H9 (cell line): ENCODE results near the gene ARG1. TPM values are rescaled to one million over a fixed set of nuclear protein-coding genes. Genes with fewer than 3 reads are reported as not detected.

ENCODE experiments used
- DNase-seq: peaks from one replicate; pipeline ENCODE4 v3.0.0-alpha.2; 2017
- H2AFZ ChIP-seq: one replicate; pipeline ENCODE4 v1.6.1; 2013; ENCODE audit warnings: mild to moderate bottlenecking, low read length, control low read depth, moderate library complexity
- H2AK5ac ChIP-seq: 2 replicates; pipeline ENCODE4 v1.6.1; 2013; ENCODE audit warnings: low read length, control low read depth, mixed read lengths; ENCODE audit not compliant: insufficient read length
- H2BK120ac ChIP-seq: one replicate; pipeline ENCODE4 v1.6.1; 2013; ENCODE audit warnings: low read depth, mild to moderate bottlenecking, low read length, control low read depth, inconsistent platforms; ENCODE audit not compliant: poor library complexity, severe bottlenecking
- H2BK12ac ChIP-seq: 2 replicates; pipeline ENCODE4 v1.6.1; 2013; ENCODE audit warnings: low read length, control low read depth, mixed read lengths, low read depth; ENCODE audit not compliant: insufficient read length
- H2BK15ac ChIP-seq: 2 replicates; pipeline ENCODE4 v1.6.1; 2013; ENCODE audit warnings: low read depth, low read length, control low read depth
- H2BK20ac ChIP-seq: one replicate; pipeline ENCODE4 v1.6.1; 2013; ENCODE audit warnings: low read depth, mild to moderate bottlenecking, low read length, control low read depth, inconsistent platforms; ENCODE audit not compliant: poor library complexity, severe bottlenecking
- H2BK5ac ChIP-seq: 2 replicates; pipeline ENCODE4 v1.6.1; 2013; ENCODE audit warnings: low read length, control low read depth, mixed read lengths; ENCODE audit not compliant: insufficient read length
- H3K14ac ChIP-seq: 2 replicates; pipeline ENCODE4 v1.6.1; 2013; ENCODE audit warnings: low read length, control low read depth; ENCODE audit not compliant: insufficient read depth
- H3K18ac ChIP-seq: 2 replicates; pipeline ENCODE4 v1.6.1; 2013; ENCODE audit warnings: low read depth, mild to moderate bottlenecking, mixed read lengths, low read length, control low read depth; ENCODE audit not compliant: insufficient read length
- H3K23ac ChIP-seq: 2 replicates; pipeline ENCODE4 v1.6.1; 2013; ENCODE audit warnings: low read length, control low read depth, mixed read lengths, low read depth; ENCODE audit not compliant: insufficient read length
- H3K23me2 ChIP-seq: 2 replicates; pipeline ENCODE4 v1.6.1; 2013; ENCODE audit warnings: low read depth, mild to moderate bottlenecking, mixed read lengths, low read length, control low read depth; ENCODE audit not compliant: insufficient read length, poor library complexity, severe bottlenecking
- H3K27ac ChIP-seq: 2 replicates; pipeline ENCODE4 v1.5.1; 2013; ENCODE audit warnings: low read length, control low read depth, mixed read lengths, low read depth; ENCODE audit not compliant: insufficient read length
- H3K27me3 ChIP-seq: 2 replicates; pipeline ENCODE4 v1.6.1; 2013; ENCODE audit warnings: low read length, control low read depth, inconsistent platforms; ENCODE audit not compliant: insufficient read depth
- H3K4ac ChIP-seq: 2 replicates; pipeline ENCODE4 v1.6.1; 2013; ENCODE audit warnings: low read depth, mild to moderate bottlenecking, control low read depth, inconsistent platforms, low read length, moderate library complexity
- H3K4me1 ChIP-seq: 2 replicates; pipeline ENCODE4 v1.6.1; 2013; ENCODE audit warnings: low read length, control low read depth, inconsistent platforms; ENCODE audit not compliant: insufficient read depth
- H3K4me2 ChIP-seq: 2 replicates; pipeline ENCODE4 v1.6.1; 2013; ENCODE audit warnings: low read length, control low read depth, mixed read lengths; ENCODE audit not compliant: insufficient read length, insufficient read depth
- H3K56ac ChIP-seq: 2 replicates; pipeline ENCODE4 v1.6.1; 2013; ENCODE audit warnings: low read depth, mild to moderate bottlenecking, mixed read lengths, low read length, control low read depth; ENCODE audit not compliant: insufficient read length
- H3K79me1 ChIP-seq: 2 replicates; pipeline ENCODE4 v1.6.1; 2013; ENCODE audit warnings: low read depth, mild to moderate bottlenecking, moderate library complexity, low read length, control low read depth, inconsistent platforms; ENCODE audit not compliant: insufficient read depth, poor library complexity, severe bottlenecking
- H3K79me2 ChIP-seq: 2 replicates; pipeline ENCODE4 v1.6.1; 2013; ENCODE audit warnings: low read length, control low read depth, inconsistent platforms; ENCODE audit not compliant: insufficient read depth
- H3K9ac ChIP-seq: 2 replicates; pipeline ENCODE4 v1.6.1; 2013; ENCODE audit warnings: low read length, control low read depth, mixed read lengths; ENCODE audit not compliant: insufficient read length; ENCODE audit errors: extremely low read depth
- H3K9me3 ChIP-seq: one replicate; pipeline ENCODE4 v1.6.1; 2013; ENCODE audit warnings: low read depth, low read length, inconsistent platforms; ENCODE audit not compliant: control insufficient read depth
- H3T11ph ChIP-seq: one replicate; pipeline ENCODE4 v1.6.1; 2013; ENCODE audit warnings: mild to moderate bottlenecking, low read length, control low read depth, inconsistent platforms
- H4K20me1 ChIP-seq: one replicate; pipeline ENCODE4 v1.6.1; 2013; ENCODE audit not compliant: control insufficient read depth, insufficient read length, insufficient read depth
- H4K5ac ChIP-seq: 2 replicates; pipeline ENCODE4 v1.6.1; 2013; ENCODE audit warnings: low read depth, mild to moderate bottlenecking, mixed read lengths, low read length, control low read depth; ENCODE audit not compliant: insufficient read length
- H4K8ac ChIP-seq: replicated peaks from 2 replicates; pipeline ENCODE4 v1.6.1; 2013; ENCODE audit warnings: low read length, control low read depth, mixed read lengths, low read depth; ENCODE audit not compliant: insufficient read length
- H4K91ac ChIP-seq: 2 replicates; pipeline ENCODE4 v1.6.1; 2013; ENCODE audit warnings: low read depth, mild to moderate bottlenecking, moderate library complexity, mixed read lengths, low read length, control low read depth; ENCODE audit not compliant: insufficient read length
- H3K27ac Mint-ChIP-seq, 3 experiments: 2 replicates in 2 of 3; 3 replicates in 1 of 3; pipeline ENCODE4 v1.8.0; 2020 to 2021; ENCODE audit warnings: mixed read lengths in 3 of 3, mild to moderate bottlenecking in 1 of 3, moderate library complexity in 1 of 3
- H3K27me3 Mint-ChIP-seq: 2 replicates; pipeline ENCODE4 v1.8.0; 2021; ENCODE audit warnings: low read depth, mild to moderate bottlenecking, moderate library complexity, mixed read lengths
- H3K36me3 Mint-ChIP-seq, 3 experiments: 2 replicates in 2 of 3; 3 replicates in 1 of 3; pipeline ENCODE4 v1.8.0; 2020 to 2021; ENCODE audit warnings: low read depth in 3 of 3, mixed read lengths in 3 of 3; ENCODE audit not compliant: insufficient read depth in 1 of 3
- H3K4me1 Mint-ChIP-seq, 2 experiments: 2 replicates each; pipeline ENCODE4 v1.8.0; 2020; ENCODE audit warnings: mixed read lengths in 2 of 2
- H3K4me3 Mint-ChIP-seq, 2 experiments: 2 replicates in 1 of 2; 3 replicates in 1 of 2; pipeline ENCODE4 v1.8.0; 2020 to 2021; ENCODE audit warnings: mild to moderate bottlenecking in 2 of 2, mixed read lengths in 2 of 2, moderate library complexity in 1 of 2
- H3K9me3 Mint-ChIP-seq, 2 experiments: 2 replicates in 1 of 2; 3 replicates in 1 of 2; pipeline ENCODE4 v1.8.0; 2020; ENCODE audit warnings: mild to moderate bottlenecking in 2 of 2, mixed read lengths in 2 of 2, moderate library complexity in 1 of 2
- whole genome bisulfite sequencing: extraction: QIAGEN DNeasy Blood & Tissue Kit; methylation state at CpG from one replicate; pipeline ENCODE4 v1.1.7; 2013; ENCODE audit warnings: missing lambda C conversion rate, low lambda C conversion rate, mixed read lengths; ENCODE audit not compliant: insufficient read length; ENCODE audit errors: extremely low coverage; 5-methylcytosine and 5-hydroxymethylcytosine counted together
- total RNA-seq: library from RNA; stranded (reverse); gene quantifications from 2 replicates; pipeline ENCODE4 v1.2.1, GENCODE V29; 2021
- TF ChIP-seq, protein P1 (sequence below): fragments of 200-600 bp; sonication (generic); conservative IDR thresholded peaks from 3 replicates; pipeline ENCODE4 v1.8.0; 2021; ENCODE audit warnings: antibody characterized with exemption, mild to moderate bottlenecking

The ARG1 gene
- total RNA-seq, 1 experiment from 2014 or later, result not detected

DNA sequence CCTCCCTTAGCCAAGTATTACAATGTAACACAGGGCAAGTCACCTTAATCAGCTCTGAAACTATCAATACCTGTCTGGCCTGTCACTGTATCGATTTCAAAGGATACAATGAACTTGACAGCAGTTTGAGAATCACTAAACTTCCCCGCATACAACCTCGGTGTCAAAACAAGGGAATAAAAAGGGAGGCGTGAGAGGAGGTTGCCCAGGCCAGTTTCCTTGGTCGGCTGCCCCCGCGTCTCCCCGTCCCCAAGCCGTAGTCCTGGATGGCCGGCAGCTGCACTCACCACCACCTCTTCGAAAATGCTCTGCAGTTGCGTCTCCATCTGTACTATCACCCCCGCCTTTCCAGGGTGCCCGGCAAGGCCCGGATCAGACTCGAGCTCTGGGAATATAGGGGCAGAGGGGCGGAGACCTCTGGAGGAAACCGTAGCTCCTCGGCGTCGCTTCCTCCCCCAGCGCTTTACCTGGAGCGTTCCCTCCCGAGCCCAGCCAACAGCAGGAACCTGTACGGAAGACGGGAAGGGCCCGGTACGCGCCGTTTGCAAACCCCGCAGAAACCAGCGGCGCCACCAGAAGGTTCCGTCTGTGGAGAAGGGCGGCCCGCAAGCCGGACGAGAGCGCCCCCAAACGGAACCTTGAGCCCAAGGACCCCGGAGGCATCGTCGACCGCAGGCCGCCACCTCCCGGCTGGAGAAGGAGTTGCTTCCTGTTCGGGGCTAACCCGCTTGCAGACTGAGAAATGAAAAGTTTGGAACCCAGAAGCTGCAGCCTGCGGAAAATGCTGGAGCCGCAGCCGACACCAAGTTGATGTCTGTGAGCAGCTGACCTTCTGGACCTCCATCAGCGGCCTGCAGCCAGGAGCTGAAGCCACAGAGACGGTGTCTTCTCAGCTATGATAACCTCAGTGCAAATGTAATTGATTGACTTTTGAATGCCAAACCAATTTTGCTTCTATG, 55.0 kb downstream of the ARG1 start, which contains the start of gene MED23:
Gene MED23 (minus strand): TSS at position 519 of the 959 bp plus-strand sequence. CDS start 193 bp downstream, at position 326.
- Mint-ChIP-seq H3K4me1 (peaks cover 10 to 12% of the 10 kb centered on the region in 2 experiments), H3K4me3 (peak within 1 kb of the TSS; percentile 98 to 99), H3K27ac (peak within 1 kb of the TSS; percentile 99), H3K9me3 (no peaks in the 10 kb centered on the region), H3K27me3 (no peaks in the 10 kb centered on the region), H3K36me3 (peaks cover 0 to 13% (median 12%) of the 10 kb centered on the region in 3 experiments; a peak in 4 of 7 replicates)
- H2BK20ac ChIP-seq, result no peak within 1 kb of the TSS
- no peak within 1 kb of the TSS for H3K4ac ChIP-seq
- TF ChIP-seq, protein P1, sequence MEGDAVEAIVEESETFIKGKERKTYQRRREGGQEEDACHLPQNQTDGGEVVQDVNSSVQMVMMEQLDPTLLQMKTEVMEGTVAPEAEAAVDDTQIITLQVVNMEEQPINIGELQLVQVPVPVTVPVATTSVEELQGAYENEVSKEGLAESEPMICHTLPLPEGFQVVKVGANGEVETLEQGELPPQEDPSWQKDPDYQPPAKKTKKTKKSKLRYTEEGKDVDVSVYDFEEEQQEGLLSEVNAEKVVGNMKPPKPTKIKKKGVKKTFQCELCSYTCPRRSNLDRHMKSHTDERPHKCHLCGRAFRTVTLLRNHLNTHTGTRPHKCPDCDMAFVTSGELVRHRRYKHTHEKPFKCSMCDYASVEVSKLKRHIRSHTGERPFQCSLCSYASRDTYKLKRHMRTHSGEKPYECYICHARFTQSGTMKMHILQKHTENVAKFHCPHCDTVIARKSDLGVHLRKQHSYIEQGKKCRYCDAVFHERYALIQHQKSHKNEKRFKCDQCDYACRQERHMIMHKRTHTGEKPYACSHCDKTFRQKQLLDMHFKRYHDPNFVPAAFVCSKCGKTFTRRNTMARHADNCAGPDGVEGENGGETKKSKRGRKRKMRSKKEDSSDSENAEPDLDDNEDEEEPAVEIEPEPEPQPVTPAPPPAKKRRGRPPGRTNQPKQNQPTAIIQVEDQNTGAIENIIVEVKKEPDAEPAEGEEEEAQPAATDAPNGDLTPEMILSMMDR, result peak; percentile 99
- no peak within 1 kb of the TSS for H2BK5ac ChIP-seq
- 0 out of 2 replicates have a peak, but pooled peaks cover 2% of the 10 kb centered on the region for H3K4me1 ChIP-seq
- DNase-seq, result peak; percentile 98
- WGBS, result no CpG with 5 or more reads among the region's 53 CpGs
- H4K20me1 ChIP-seq, result no peaks in the 10 kb centered on the region
- H3K9me3 ChIP-seq, result no peaks in the 10 kb centered on the region
- no peak within 1 kb of the TSS for H2BK12ac ChIP-seq
- H3K56ac ChIP-seq, result no peak within 1 kb of the TSS
- H4K91ac ChIP-seq, result no peak within 1 kb of the TSS
- H3K79me2 ChIP-seq, result peaks cover 2% of the 10 kb centered on the region; the same call in 1 of the 2 replicates
- H4K5ac ChIP-seq, result no peak within 1 kb of the TSS
- H3K14ac ChIP-seq, result no peak within 1 kb of the TSS
- no peak within 1 kb of the TSS for H3T11ph ChIP-seq
- no peaks in the 10 kb centered on the region for H3K23me2 ChIP-seq
- no peak within 1 kb of the TSS for H2AFZ ChIP-seq
- H2AK5ac ChIP-seq, result no peak within 1 kb of the TSS
- H3K27me3 ChIP-seq, result no peaks in the 10 kb centered on the region
- H3K4me2 ChIP-seq, result peak within 1 kb of the TSS; percentile 71
- peak within 1 kb of the TSS; percentile 82 for H3K9ac ChIP-seq
- H3K79me1 ChIP-seq, result no peaks in the 10 kb centered on the region
- peak within 1 kb of the TSS; percentile 41 for H3K27ac ChIP-seq
- H4K8ac ChIP-seq, result no peak within 1 kb of the TSS
- no peak within 1 kb of the TSS for H3K23ac ChIP-seq
- H3K18ac ChIP-seq, result no peak within 1 kb of the TSS
- no peak within 1 kb of the TSS for H2BK120ac ChIP-seq
- no peak within 1 kb of the TSS for H2BK15ac ChIP-seq
